Muscle layer of duodenum (tissue), 2 donors: ENCODE measurements around the gene CHN1.

Experiments used
- H3K27ac ChIP-seq: one replicate; pipeline ENCODE4 v1.7.0; 2013; ENCODE audit warnings: mild to moderate bottlenecking, low read length
- H3K27me3 ChIP-seq: one replicate; pipeline ENCODE4 v1.7.0; 2013; ENCODE audit warnings: low read depth, mild to moderate bottlenecking, control low read depth, low read length
- H3K36me3 ChIP-seq, 2 donors: one replicate each; pipeline ENCODE4 v1.7.0; 2013; ENCODE audit warnings: low read length in 2 of 2, control low read depth in 1 of 2, mild to moderate bottlenecking in 1 of 2; ENCODE audit not compliant: insufficient read depth in 2 of 2, control insufficient read depth in 1 of 2
- H3K4me1 ChIP-seq, 2 donors: one replicate each; pipeline ENCODE4 v1.7.0; 2013; ENCODE audit warnings: low read length in 2 of 2, mild to moderate bottlenecking in 2 of 2, control low read depth in 1 of 2, moderate library complexity in 1 of 2; ENCODE audit not compliant: insufficient read depth in 2 of 2, control insufficient read depth in 1 of 2
- H3K4me3 ChIP-seq, 2 donors: one replicate each; pipeline ENCODE4 v1.7.0; 2013; ENCODE audit warnings: low read length in 2 of 2, low read depth in 1 of 2, mild to moderate bottlenecking in 1 of 2
- H3K9me3 ChIP-seq, 2 donors: one replicate each; pipeline ENCODE4 v1.7.0; 2013; ENCODE audit warnings: low read length in 2 of 2, control low read depth in 1 of 2, mild to moderate bottlenecking in 1 of 2; ENCODE audit not compliant: control insufficient read depth in 1 of 2
- donor health status: healthy.

CHN1 gene

DNA sequence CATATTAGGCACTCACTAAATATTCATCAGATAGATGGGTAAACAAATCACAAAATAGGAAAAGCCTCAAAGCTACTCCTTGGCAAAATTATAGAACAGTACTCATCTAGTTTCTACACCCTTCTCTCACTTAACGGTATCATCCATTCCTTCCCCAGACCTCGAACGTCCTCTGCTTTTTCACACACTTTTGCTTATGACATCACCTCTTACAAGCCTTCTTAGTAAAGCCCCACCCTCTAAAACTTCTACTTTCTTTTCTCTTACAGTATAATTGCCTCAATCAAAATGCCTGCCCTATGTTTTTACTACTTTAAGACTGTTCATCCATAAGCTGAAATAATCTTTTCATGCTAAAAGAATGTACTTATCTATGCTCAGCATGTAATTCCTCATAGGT, 8.1 kb downstream of the CHN1 start:
- H3K36me3 ChIP-seq = no peaks in the 10 kb centered on the region
- no peak overlapping the region for H3K4me3 ChIP-seq
- H3K27ac ChIP-seq = no peak overlapping the region
- H3K9me3 ChIP-seq = no peaks in the 10 kb centered on the region
- H3K27me3 ChIP-seq = no peaks in the 10 kb centered on the region
- H3K4me1 ChIP-seq = peaks cover 0 to 5% of the 10 kb centered on the region in 2 donors

DNA sequence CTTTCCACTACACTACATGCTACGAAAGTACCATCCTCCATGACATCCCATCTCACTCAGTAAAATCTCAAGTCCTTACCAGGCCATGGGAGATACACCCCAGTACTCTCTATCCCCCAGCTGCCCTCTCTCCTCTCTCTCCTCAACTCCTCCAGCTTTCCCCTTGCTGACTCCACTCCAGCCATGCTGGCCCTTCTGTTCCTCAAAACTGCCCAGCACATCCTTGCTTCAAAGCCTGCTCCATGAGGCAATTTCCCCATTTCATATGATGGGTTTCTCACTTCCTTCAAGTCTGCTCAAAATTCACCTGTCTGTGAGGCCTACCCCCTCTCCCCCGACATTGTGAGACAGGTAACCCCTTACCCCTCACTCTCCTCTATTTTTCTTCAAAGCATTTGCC, 8.6 kb downstream of the CHN1 start:
- no peak overlapping the region for H3K27ac ChIP-seq
- H3K27me3 ChIP-seq = no peaks in the 10 kb centered on the region
- no peak overlapping the region for H3K4me3 ChIP-seq
- H3K36me3 ChIP-seq = no peaks in the 10 kb centered on the region
- peaks cover 0 to 10% of the 10 kb centered on the region in 2 donors for H3K4me1 ChIP-seq
- H3K9me3 ChIP-seq = no peaks in the 10 kb centered on the region

DNA sequence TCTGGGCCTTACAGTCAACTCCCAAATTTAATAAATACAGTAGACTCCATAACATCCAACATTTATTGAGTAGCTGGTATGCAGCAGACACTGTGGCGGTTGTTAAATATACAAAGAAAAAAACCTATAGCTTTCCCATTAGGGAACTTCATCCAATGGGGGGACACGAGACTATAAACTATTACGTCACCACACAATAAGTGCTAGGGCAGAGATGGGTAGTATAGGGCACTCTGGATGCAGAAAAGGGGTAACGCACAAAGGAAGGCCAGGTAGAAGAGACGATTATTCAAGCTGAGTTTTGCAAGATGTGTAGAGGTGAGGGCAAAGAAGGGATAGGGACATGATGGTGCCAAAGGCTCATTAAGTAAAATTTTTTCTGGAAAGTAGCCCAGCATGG, 10.8 kb downstream of the CHN1 start:
- Histone ChIP-seq H3K4me1 (peaks cover 0 to 19% of the 10 kb centered on the region in 2 donors), H3K4me3 (no peak overlapping the region), H3K27me3 (no peaks in the 10 kb centered on the region), H3K36me3 (no peaks in the 10 kb centered on the region), H3K27ac (no peak overlapping the region), H3K9me3 (no peaks in the 10 kb centered on the region)

DNA sequence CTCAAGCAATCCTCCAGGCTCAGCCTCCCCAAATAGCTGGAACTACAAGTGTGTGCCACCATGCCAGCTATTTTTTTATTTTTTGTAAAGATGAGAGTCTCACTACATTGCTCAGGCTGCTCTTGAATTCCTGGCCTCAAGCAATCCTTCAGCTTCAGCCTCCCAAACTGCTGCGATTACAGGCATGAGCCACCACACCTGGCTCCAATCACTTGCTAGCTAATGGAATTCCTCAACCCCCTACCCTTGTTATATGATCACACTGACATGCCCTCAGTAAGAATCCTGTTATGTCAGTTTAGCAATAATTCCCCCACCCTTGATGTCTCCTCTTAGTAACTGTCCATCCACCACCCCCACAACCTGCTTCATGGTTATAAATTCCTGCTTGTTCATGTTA, 12.3 kb downstream of the CHN1 start:
- H3K4me3 ChIP-seq = no peak overlapping the region
- H3K27me3 ChIP-seq = no peaks in the 10 kb centered on the region
- H3K27ac ChIP-seq = no peak overlapping the region
- peaks cover 0 to 19% of the 10 kb centered on the region in 2 donors for H3K4me1 ChIP-seq
- H3K36me3 ChIP-seq = no peaks in the 10 kb centered on the region
- no peaks in the 10 kb centered on the region for H3K9me3 ChIP-seq

DNA sequence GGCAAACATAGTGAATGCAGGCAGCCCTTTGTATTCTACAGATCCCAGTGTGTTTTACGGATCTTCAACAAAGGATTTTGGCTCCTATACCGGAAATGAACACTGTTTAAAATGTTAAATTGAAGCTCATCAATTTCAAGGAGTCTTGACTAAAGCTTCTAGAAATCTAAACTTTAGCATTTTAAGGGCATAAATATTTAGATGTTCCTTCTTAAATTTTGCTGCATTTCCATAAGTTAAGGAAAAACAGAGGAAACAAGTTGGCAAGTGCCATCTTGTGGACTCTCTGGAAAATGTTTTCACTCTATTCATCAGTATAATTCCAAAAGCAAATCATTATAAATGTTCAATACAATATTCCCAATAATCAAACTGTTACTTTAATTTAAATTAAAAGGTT, 19.6 kb downstream of the CHN1 start:
- Histone ChIP-seq H3K27me3 (no peaks in the 10 kb centered on the region), H3K4me3 (no peak overlapping the region), H3K36me3 (no peaks in the 10 kb centered on the region), H3K27ac (no peak overlapping the region), H3K4me1 (peaks cover 0 to 3% of the 10 kb centered on the region in 2 donors), H3K9me3 (no peaks in the 10 kb centered on the region)

DNA sequence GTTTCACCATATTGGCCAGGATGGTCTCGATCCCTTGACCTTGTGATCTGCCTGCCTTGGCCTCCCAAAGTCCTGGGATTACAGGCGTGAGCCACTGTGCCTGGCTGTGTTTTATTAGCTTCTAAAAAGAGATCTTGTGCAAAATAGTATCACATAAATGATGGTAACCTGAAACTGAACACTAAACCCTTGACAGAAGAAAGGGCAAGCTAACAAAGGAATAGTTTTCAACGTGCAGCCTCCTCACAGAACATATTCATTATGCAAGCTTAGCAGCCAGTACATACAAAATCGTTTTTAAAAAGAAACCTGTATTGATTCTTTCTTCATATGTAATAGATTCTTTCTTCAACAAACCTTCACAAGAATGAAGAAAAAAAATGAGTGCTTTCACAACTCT, 20.6 kb downstream of the CHN1 start:
- Histone ChIP-seq H3K4me3 (no peak overlapping the region), H3K36me3 (no peaks in the 10 kb centered on the region)

DNA sequence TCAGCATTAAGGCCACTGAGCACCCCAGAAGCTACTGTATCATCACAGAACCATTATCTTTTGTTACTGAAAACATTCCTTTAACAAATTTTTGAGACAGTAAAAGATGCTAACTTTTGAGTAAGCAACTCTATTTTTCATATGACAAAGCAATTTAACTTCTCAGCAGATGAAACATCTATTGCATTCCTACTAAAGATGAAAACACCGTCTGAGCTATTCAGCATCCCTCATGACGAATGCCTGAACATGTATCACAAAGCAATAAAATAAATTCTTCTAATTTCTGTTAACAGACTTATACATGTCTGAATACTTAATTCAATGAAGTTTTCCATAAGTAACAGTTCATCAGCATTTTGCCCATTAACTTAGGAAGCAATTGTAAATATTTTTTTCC, 23.9 kb downstream of the CHN1 start:
- H3K27me3 ChIP-seq = no peaks in the 10 kb centered on the region
- H3K36me3 ChIP-seq = no peaks in the 10 kb centered on the region
- no peaks in the 10 kb centered on the region for H3K9me3 ChIP-seq
- no peaks in the 10 kb centered on the region for H3K4me1 ChIP-seq
- no peak overlapping the region for H3K4me3 ChIP-seq
- H3K27ac ChIP-seq = no peak overlapping the region

More for the DNA sequence above, 20.6 kb downstream of the CHN1 start:
- Histone ChIP-seq H3K9me3 (no peaks in the 10 kb centered on the region), H3K27ac (no peak overlapping the region), H3K27me3 (no peaks in the 10 kb centered on the region), H3K4me1 (no peaks in the 10 kb centered on the region)

DNA sequence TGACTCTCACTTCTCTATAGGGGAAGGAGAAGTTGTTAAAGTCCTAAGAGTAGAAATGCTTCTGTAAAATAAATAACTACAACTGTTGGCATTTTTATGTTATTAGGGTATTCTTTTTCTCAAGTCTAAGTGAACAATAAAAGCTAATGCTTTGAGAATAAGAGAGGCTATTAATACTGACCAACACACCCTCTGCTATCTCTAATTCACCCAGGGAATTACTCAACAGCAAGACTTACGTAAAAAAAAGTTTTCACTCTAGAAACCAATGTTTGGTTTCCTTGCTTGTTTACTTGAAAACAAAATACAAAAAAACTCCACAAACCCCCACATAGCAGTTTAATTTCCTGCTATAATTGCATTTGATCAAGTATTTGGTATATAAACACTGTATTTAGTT, 25.2 kb downstream of the CHN1 start:
- H3K4me1 ChIP-seq = no peaks in the 10 kb centered on the region
- H3K27ac ChIP-seq = no peak overlapping the region
- no peaks in the 10 kb centered on the region for H3K9me3 ChIP-seq
- no peak overlapping the region for H3K4me3 ChIP-seq
- H3K27me3 ChIP-seq = no peaks in the 10 kb centered on the region
- H3K36me3 ChIP-seq = no peaks in the 10 kb centered on the region

DNA sequence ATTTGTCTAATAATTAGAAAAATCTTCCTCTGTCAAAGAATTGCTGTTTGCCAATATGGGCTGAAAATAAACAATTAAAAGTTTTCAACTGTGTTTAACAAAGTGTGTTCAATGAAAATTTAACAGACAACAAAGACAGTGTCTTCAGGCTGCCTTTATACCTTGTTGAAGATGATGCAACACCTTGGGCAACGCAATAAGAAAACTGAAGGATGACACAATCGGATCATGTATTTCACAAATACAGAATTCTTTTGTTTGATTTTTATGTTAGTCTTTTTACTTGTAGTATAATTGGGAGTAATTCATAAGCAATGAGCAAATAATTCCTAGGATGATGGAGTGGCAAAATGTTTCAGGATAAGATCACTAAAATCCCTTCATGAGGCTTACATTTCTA, 27.8 kb downstream of the CHN1 start:
- no peaks in the 10 kb centered on the region for H3K36me3 ChIP-seq
- H3K4me1 ChIP-seq = peaks cover 0 to 1% of the 10 kb centered on the region in 2 donors
- no peaks in the 10 kb centered on the region for H3K27me3 ChIP-seq
- H3K27ac ChIP-seq = no peak overlapping the region
- H3K9me3 ChIP-seq = no peaks in the 10 kb centered on the region
- H3K4me3 ChIP-seq = no peak overlapping the region

DNA sequence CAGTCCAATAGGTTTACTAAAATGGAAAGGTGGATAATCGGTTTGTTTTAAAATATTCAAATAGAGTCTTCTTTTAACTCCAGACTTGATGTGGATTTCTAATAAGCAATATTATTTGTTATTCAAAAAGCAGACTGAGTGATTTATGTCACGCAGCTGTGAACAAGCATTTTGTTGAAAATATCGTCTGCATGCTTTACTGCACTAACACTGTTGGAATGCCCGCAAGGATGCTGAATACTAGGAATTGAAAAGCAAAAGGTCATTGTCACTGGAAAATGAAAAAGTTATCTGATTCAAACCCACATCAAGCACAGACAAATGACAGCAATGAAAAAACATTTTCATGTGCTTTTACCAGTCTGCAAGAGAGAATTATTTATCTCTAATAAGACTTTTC, 31.1 kb downstream of the CHN1 start:
- H3K36me3 ChIP-seq = no peaks in the 10 kb centered on the region
- H3K27ac ChIP-seq = no peak overlapping the region
- H3K9me3 ChIP-seq = no peaks in the 10 kb centered on the region
- H3K27me3 ChIP-seq = no peaks in the 10 kb centered on the region
- peaks cover 0 to 10% of the 10 kb centered on the region in 2 donors for H3K4me1 ChIP-seq
- no peak overlapping the region for H3K4me3 ChIP-seq

DNA sequence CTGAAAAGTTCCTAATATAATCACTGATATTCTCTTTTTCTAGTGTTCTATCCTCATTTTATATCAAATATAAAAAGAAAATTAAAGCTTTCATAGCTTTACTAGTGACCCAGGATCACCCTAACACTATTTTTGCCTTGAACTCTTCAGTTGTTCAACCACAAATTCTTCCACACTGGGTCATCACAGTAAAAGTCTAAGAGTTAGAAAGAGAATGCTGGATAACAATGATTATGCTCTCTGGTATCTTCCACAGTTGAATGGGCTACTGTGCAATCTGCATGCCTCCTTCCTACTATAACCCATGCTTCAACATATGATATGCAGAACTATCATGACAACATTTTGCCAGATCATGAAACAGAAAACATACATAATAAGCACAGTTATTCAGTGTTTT, 32.3 kb downstream of the CHN1 start:
- H3K4me1 ChIP-seq = peaks cover 0 to 16% of the 10 kb centered on the region in 2 donors
- H3K27ac ChIP-seq = no peak overlapping the region
- no peaks in the 10 kb centered on the region for H3K27me3 ChIP-seq
- no peaks in the 10 kb centered on the region for H3K9me3 ChIP-seq
- H3K36me3 ChIP-seq = no peaks in the 10 kb centered on the region
- H3K4me3 ChIP-seq = no peak overlapping the region

DNA sequence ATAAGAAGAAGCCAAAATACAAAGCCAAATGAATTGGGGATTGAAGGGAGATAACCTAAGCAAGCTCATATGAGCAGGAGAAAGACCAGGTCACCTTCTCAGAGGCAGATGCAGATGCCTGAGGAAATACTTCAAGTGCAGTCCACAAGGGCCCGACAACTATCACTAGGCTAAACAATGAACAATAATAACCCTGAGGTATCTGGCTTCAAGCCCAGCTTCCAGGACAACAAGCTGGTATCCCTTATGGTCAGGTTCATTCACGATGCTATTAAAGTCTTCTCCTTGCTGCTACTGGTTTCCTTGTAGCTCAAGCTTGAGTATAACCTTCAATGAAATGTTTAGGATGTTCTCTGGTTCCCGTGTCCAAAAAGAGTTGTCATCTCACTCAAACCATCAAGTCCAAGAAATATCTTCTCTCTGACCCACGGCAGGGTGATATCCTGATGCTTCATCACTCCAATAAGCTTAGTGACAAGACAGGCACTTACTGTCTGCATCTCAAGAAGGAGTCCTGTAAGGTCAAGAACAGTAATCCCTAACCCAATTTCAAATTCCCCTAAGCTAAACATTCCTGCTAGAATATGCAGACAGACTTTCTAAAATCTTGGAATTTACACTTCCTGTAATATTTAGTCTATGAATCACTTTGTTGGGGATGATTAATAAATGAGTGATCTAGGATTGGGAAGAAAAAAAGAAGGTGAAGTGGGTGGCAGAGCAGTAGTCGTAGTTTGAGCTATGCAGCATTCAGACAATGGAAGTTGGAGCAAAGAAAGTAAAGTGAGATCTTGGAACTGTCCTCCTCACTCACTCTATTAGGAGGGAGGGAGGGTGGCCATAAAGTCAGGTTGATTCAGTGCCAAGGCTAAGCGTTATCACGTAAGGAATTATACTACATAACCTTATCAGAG, 33.1 kb downstream of the CHN1 start:
- H3K4me1 ChIP-seq = peaks cover 0 to 21% of the 10 kb centered on the region in 2 donors
- H3K27me3 ChIP-seq = no peaks in the 10 kb centered on the region
- no peak overlapping the region for H3K4me3 ChIP-seq
- no peaks in the 10 kb centered on the region for H3K36me3 ChIP-seq
- no peaks in the 10 kb centered on the region for H3K9me3 ChIP-seq
- no peak overlapping the region for H3K27ac ChIP-seq
